MM.1S (cell line): ENCODE measurements around the gene RABEP2.
A peak's percentile ranks its signal among the peaks of the same experiment; 100 is the strongest.

Experiments
- DNase-seq: peaks from one replicate; pipeline ENCODE4 v3.0.0-alpha.2; 2015
- H2AFZ ChIP-seq: fragments of 300-600 bp; sonication (generic); 2 replicates; pipeline ENCODE4 v1.6.0; 2016; ENCODE audit warnings: antibody characterized with exemption, low read length
- H3F3A ChIP-seq: fragments of 300-600 bp; sonication (generic); 2 replicates; pipeline ENCODE4 v1.6.1; 2016; ENCODE audit warnings: mild to moderate bottlenecking, antibody characterized with exemption, low read length, moderate library complexity, mixed read lengths; ENCODE audit not compliant: insufficient read depth
- H3K27ac ChIP-seq: fragments of 300-600 bp; sonication (generic); 2 replicates; pipeline ENCODE4 v1.5.1; 2016; ENCODE audit warnings: mild to moderate bottlenecking, low read length
- H3K27me3 ChIP-seq: fragments of 300-600 bp; sonication (generic); replicated peaks from 2 replicates; pipeline ENCODE4 v1.6.0; 2016; ENCODE audit warnings: low read length; ENCODE audit not compliant: insufficient read depth
- H3K36me3 ChIP-seq: fragments of 300-600 bp; sonication (generic); replicated peaks from 2 replicates; pipeline ENCODE4 v1.6.1; 2016; ENCODE audit warnings: mild to moderate bottlenecking, low read length, mixed read lengths; ENCODE audit not compliant: insufficient read depth
- H3K4me1 ChIP-seq: fragments of 300-600 bp; sonication (generic); 2 replicates; pipeline ENCODE4 v1.6.1; 2016; ENCODE audit warnings: low read length, mixed read lengths
- H3K4me2 ChIP-seq: fragments of 300-600 bp; sonication (generic); 2 replicates; pipeline ENCODE4 v1.6.0; 2016; ENCODE audit warnings: low read depth, low read length
- H3K4me3 ChIP-seq: fragments of 300-600 bp; sonication (generic); 2 replicates; pipeline ENCODE4 v1.5.1; 2016; ENCODE audit warnings: low read length, mixed read lengths
- H3K79me2 ChIP-seq: fragments of 300-600 bp; sonication (generic); 2 replicates; pipeline ENCODE4 v1.6.1; 2016; ENCODE audit warnings: mixed run types, low read length, mixed read lengths
- H3K9ac ChIP-seq: fragments of 300-600 bp; sonication (generic); 2 replicates; pipeline ENCODE4 v1.6.1; 2016; ENCODE audit warnings: low read length, mixed read lengths
- H3K9me2 ChIP-seq: fragments of 300-600 bp; sonication (generic); replicated peaks from 2 replicates; pipeline ENCODE4 v1.6.1; 2016; ENCODE audit warnings: mild to moderate bottlenecking, low read length, mixed read lengths; ENCODE audit not compliant: insufficient read depth
- H3K9me3 ChIP-seq: fragments of 300-600 bp; sonication (generic); replicated peaks from 2 replicates; pipeline ENCODE4 v1.6.1; 2016; ENCODE audit warnings: mild to moderate bottlenecking, low read length, mixed read lengths; ENCODE audit not compliant: insufficient read depth
- H4K20me1 ChIP-seq: fragments of 300-600 bp; sonication (generic); 2 replicates; pipeline ENCODE4 v1.6.1; 2016; ENCODE audit warnings: mild to moderate bottlenecking, low read length, moderate library complexity, mixed read lengths; ENCODE audit not compliant: insufficient read depth
- EZH2 ChIP-seq: fragments of 300-600 bp; sonication (generic); optimal IDR thresholded peaks from 2 replicates; pipeline ENCODE3; 2017; ENCODE audit warnings: low read depth, mild to moderate bottlenecking, antibody characterized with exemption, low read length, mixed read lengths
- EZH2phosphoT487 ChIP-seq: fragments of 300-600 bp; sonication (generic); IDR thresholded peaks from 2 replicates; pipeline ENCODE4 v1.6.1; 2018; ENCODE audit warnings: antibody characterized with exemption, low read length
- TF ChIP-seq, protein P1 (sequence below): fragments of 300-600 bp; sonication (generic); IDR thresholded peaks from 2 replicates; pipeline ENCODE4 v1.5.1; 2016; ENCODE audit warnings: antibody characterized with exemption, low read length, mixed read lengths

The RABEP2 gene

DNA sequence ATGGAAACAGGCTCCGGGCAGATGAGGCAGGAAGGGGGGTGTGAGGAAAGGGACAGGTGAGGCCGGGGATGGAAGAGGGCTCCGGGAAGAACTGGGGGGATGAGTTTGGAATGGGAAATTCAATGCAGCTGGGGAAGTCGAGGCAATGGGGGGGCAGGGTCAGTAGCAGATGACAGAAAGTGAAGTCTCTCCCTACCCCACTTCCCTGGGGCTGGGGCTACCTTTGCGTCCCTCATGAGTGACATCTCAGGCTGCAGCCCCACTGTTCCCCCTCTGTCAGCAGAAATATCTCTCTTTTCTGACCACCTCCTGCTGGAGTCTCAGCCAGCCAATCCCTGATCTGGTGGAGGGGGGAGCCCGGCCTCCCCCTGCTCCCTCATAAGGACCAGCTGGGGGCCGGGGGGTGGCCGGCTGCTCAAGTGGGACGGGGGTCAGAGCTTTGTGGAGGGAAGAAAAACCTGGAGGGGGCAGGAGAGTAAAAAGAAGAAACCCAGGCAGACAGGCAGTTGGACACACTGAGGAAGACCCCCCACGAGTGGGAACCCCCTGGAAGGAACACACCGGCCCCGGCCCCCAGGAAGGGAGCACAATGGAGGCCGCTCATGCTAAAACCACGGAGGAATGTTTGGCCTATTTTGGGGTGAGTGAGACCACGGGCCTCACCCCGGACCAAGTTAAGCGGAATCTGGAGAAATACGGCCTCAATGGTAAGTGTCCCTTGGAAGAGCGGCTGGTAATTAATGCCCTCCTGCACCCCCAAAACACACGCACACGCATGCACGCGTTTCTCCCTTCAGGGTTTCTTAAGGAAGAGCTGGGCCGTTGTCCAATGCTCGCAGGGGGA lies 46.7 kb downstream of the RABEP2 start, which contains the start of gene ATP2A1:
Gene ATP2A1, plus strand, starts transcription at position 406 of the 844 bp plus-strand sequence. Its CDS starts 184 bp downstream, at position 590.
- no peak for TF ChIP-seq EZH2
- no peak for TF ChIP-seq EZH2phosphoT487
- TF ChIP-seq, protein P1, sequence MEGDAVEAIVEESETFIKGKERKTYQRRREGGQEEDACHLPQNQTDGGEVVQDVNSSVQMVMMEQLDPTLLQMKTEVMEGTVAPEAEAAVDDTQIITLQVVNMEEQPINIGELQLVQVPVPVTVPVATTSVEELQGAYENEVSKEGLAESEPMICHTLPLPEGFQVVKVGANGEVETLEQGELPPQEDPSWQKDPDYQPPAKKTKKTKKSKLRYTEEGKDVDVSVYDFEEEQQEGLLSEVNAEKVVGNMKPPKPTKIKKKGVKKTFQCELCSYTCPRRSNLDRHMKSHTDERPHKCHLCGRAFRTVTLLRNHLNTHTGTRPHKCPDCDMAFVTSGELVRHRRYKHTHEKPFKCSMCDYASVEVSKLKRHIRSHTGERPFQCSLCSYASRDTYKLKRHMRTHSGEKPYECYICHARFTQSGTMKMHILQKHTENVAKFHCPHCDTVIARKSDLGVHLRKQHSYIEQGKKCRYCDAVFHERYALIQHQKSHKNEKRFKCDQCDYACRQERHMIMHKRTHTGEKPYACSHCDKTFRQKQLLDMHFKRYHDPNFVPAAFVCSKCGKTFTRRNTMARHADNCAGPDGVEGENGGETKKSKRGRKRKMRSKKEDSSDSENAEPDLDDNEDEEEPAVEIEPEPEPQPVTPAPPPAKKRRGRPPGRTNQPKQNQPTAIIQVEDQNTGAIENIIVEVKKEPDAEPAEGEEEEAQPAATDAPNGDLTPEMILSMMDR, result no peak
- peak within 1 kb of the TSS; percentile 99 for H2AFZ ChIP-seq
- peak within 1 kb of the TSS; percentile 95 for H3K4me2 ChIP-seq
- no peaks in the 10 kb centered on the region for H3F3A ChIP-seq
- H3K27me3 ChIP-seq, result no peaks in the 10 kb centered on the region
- H3K9me3 ChIP-seq, result no peaks in the 10 kb centered on the region
- peak within 1 kb of the TSS; percentile 68; the same call in 1 of the 2 replicates for H3K9ac ChIP-seq
- peak within 1 kb of the TSS; percentile 87 for H3K4me3 ChIP-seq
- no peaks in the 10 kb centered on the region for H3K79me2 ChIP-seq
- no peak for DNase-seq
- H3K27ac ChIP-seq, result no peak within 1 kb of the TSS
- no peaks in the 10 kb centered on the region for H4K20me1 ChIP-seq
- H3K36me3 ChIP-seq, result no peaks in the 10 kb centered on the region
- no peaks in the 10 kb centered on the region for H3K9me2 ChIP-seq
- peaks cover 6% of the 10 kb centered on the region; the same call in 1 of the 2 replicates for H3K4me1 ChIP-seq

DNA sequence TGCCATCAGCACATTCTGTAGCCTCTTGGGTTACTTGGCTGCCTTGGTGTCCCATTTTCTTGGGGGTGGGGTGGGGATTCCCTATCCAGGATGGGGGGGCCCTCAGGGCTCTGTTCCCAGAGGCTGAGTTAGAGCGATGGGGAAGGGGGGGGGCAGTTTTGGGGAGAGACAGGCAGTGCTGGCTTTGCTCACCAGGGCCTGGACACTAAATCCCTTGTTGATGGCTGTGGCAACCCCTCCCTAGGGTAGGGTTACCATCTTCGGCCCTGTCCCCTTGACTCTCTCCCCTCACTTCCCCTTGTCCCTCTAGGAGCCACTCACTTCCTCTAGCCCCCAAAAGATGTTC lies 47.4 kb downstream of the RABEP2 start:
- no peak for DNase-seq
- Histone ChIP-seq H3F3A (no peaks in the 10 kb centered on the region), H3K27me3 (no peaks in the 10 kb centered on the region), H3K79me2 (no peaks in the 10 kb centered on the region), H3K4me2 (no peak overlapping the region), H3K4me1 (peaks cover 6% of the 10 kb centered on the region; the same call in 1 of the 2 replicates), H3K9me2 (no peaks in the 10 kb centered on the region), H3K4me3 (no peak overlapping the region), H3K9me3 (no peaks in the 10 kb centered on the region), H3K27ac (no peak overlapping the region), H3K9ac (no peak overlapping the region), H3K36me3 (no peaks in the 10 kb centered on the region), H2AFZ (no peak overlapping the region), H4K20me1 (no peaks in the 10 kb centered on the region)
- TF ChIP-seq, protein P1, result no peak
- TF ChIP-seq EZH2, result no peak
- TF ChIP-seq EZH2phosphoT487, result no peak

DNA sequence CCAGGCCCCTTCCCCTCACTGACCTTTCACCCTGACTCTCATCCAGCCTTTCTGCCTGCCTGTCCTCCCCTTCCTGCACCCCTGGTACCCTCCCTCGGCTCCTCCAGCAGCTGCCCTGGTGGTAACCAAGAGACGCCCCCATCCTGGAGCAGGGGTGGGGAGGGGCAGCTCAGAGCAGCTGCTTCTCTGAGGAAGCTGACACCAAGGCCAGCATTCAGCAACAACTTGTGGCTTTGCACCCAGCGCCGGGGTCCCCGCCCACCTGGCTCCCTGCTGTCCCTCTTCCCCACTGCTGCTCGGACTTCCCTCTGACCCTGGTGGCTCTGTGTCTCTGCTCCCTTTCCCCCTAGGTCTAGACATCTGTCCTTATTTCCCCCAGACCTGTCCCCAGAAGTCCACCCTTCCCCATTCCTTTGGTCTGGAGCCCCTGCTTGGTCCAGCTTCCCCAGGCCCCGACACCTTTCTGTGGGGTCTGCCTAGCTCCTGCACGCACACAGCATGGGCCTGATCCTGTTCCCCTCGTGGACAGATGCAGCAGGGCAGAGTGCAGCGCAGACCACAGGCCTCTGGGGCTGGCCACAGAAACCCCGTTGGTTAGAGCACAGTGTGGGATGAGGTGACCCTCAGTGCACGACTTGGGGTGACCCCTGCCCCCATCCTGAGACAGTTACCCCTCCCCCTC lies 47.9 kb downstream of the RABEP2 start:
- no peaks in the 10 kb centered on the region for H3F3A ChIP-seq
- H3K79me2 ChIP-seq, result no peaks in the 10 kb centered on the region
- H3K4me2 ChIP-seq, result no peak overlapping the region
- H3K9me3 ChIP-seq, result no peaks in the 10 kb centered on the region
- no peak overlapping the region for H3K27ac ChIP-seq
- H3K27me3 ChIP-seq, result no peaks in the 10 kb centered on the region
- no peaks in the 10 kb centered on the region for H3K36me3 ChIP-seq
- H4K20me1 ChIP-seq, result no peaks in the 10 kb centered on the region
- no peak overlapping the region for H3K4me3 ChIP-seq
- TF ChIP-seq, protein P1, result no peak
- TF ChIP-seq EZH2 (no peak), EZH2phosphoT487 (no peak)
- H2AFZ ChIP-seq, result no peak overlapping the region
- H3K9me2 ChIP-seq, result no peaks in the 10 kb centered on the region
- peaks cover 6% of the 10 kb centered on the region; the same call in 1 of the 2 replicates for H3K4me1 ChIP-seq
- no peak for DNase-seq
- no peak overlapping the region for H3K9ac ChIP-seq
